ENCODE data around the gene LEP.
"Not testable (repeated sequence)": the region's sequence is repeated elsewhere in the genome, so short reads cannot be mapped to it uniquely, and the experiment has no call there.

LEP gene

DNA sequence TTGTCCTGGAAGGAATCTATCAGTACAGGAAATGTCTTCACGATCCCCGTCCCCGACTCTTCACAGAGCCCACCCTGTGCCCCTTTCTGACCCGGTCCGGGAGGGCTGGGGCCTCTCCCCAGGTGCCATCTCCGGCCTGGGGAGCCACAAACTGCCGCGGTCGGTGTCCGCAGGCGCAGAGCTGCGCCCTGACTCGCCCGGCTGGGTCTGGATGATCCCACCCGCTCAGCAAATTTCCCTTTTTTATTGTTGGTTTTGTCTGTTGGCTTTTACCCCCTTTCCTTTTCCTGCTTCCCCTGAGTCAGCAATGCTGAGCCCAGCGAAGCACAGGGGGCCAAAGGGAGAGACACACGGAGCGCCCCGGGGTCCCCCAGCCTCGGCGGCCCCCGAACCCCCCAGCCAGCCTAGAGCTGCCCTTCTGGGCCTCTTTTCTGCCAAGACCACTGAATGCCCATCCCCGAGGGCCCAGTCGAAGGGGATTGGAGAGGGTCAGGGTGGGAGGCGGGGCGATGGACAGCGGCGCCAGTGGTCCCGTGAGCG is 30.9 kb downstream of the LEP start:
- H3K4me3 ChIP-seq (ENCODE audit: low read depth, low read length): no peak overlapping the region
- TF ChIP-seq, protein P1, sequence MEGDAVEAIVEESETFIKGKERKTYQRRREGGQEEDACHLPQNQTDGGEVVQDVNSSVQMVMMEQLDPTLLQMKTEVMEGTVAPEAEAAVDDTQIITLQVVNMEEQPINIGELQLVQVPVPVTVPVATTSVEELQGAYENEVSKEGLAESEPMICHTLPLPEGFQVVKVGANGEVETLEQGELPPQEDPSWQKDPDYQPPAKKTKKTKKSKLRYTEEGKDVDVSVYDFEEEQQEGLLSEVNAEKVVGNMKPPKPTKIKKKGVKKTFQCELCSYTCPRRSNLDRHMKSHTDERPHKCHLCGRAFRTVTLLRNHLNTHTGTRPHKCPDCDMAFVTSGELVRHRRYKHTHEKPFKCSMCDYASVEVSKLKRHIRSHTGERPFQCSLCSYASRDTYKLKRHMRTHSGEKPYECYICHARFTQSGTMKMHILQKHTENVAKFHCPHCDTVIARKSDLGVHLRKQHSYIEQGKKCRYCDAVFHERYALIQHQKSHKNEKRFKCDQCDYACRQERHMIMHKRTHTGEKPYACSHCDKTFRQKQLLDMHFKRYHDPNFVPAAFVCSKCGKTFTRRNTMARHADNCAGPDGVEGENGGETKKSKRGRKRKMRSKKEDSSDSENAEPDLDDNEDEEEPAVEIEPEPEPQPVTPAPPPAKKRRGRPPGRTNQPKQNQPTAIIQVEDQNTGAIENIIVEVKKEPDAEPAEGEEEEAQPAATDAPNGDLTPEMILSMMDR (IDR thresholded peaks at IDR 0.05; ENCODE audit: borderline replicate concordance, insufficient read depth, low read depth, low read length): no peak

DNA sequence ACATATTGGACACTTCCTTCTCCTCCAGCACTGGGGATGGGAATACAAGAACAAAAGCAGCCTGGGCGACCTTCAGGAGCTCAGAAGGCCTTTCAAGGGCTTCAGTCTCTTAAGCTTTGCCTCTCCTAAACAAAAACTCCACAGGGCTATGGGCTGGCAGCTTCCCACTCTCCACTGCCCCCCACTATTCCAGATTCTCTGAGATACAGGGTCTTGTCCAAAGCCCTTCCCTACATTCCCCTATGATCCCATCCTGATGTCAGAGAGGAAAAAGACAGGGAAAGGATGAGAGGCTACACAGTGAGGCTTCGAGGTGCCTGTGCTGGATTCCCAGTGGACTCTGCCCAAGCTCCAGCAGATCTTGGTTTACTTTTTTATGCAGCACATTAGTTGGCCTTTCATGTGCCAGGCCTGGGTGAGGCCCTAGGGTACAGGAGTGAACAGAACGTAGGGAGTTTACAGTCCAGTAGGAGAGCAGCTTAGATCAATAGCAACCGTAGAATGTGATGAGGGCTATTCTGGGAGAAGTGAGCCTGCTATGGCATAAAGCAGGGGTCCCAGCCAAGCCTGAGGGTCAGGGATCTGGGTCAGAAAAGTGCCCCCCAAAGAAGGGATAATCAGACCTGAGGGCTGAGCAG is 33.3 kb downstream of the LEP start:
- TF ChIP-seq, protein P1 (IDR thresholded peaks at IDR 0.05; ENCODE audit: borderline replicate concordance, insufficient read depth, low read depth, low read length): no peak
- H3K4me3 ChIP-seq (ENCODE audit: low read depth, low read length): no peak overlapping the region

DNA sequence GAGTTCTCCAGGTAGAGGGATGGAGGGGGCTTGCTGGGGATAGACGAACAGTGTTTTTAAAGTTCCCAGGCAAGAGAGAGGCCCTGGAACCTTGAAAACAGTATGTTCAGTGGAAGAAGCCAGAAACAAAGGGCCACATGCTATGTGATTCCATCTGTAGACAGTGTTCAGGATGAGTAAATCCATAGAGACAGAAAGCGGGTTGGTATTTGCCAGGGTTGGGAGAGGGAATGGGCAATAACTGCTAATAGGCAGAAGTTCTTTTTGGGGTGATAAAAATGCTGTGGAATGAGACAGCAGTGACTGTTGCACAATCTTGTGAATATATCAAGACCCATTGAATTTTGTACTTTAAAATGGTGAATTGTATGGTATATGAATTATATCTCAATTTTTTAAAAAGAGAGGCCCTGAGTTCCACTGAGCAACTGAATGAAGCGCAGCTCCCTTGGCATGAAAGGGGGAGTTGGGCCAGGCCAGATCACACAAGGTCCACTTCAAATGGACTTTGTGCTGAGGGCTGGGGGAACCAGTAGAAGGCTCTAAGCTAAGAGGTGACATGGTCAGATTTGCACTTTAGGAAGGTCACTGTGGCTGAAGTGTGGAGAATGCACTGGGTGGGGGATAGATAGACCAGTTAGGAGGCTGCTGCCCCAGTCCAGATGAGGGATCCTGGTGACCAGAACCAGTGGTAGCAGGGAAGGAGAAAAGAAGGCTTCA is 34.0 kb downstream of the LEP start:
- TF ChIP-seq, protein P1 (IDR thresholded peaks at IDR 0.05; ENCODE audit: borderline replicate concordance, insufficient read depth, low read depth, low read length): no peak
- no peak overlapping the region for H3K4me3 ChIP-seq (ENCODE audit: low read depth, low read length)

DNA sequence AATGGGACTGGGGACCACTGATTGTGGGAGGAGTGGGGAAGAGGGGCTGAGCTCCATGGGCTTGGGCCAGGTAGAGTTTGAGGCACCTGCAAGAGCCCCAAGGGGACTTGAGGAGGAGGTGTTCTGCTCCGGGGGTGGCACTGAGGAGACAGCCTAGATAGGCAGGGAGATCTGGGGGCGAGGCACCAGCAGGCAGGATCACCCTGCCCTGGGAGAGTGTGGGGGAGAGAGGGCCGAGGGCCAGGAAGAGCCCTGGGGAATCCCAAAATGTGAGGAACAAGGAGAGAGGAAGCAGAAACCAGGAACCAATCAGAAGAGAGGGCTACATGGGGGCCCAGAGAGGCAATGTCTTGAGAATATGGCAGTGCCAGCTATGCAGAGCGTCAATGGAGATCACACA is 34.6 kb downstream of the LEP start:
- no peak overlapping the region for H3K4me3 ChIP-seq (ENCODE audit: low read depth, low read length)
- TF ChIP-seq, protein P1 (IDR thresholded peaks at IDR 0.05; ENCODE audit: borderline replicate concordance, insufficient read depth, low read depth, low read length): no peak

DNA sequence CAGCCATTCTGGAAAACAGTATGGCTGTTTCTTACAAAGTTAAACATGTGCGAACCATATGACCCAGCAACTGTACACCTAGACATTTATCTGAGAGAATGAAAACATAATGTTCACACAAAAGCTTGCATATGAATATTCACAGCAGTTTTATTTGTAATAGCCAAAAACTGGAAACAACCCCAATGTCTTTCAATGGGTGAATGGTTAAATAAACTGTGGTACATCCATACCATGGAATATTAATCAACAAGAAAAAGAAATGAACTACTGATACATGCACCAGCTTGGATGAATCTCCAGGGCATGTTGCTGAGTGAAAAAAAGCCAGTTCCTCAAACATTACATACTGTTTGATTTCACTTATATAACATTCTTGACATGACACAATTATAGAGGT is 37.3 kb downstream of the LEP start:
- H3K4me3 ChIP-seq (ENCODE audit: low read depth, low read length): no peak overlapping the region
- TF ChIP-seq, protein P1 (IDR thresholded peaks at IDR 0.05; ENCODE audit: borderline replicate concordance, insufficient read depth, low read depth, low read length): no peak

DNA sequence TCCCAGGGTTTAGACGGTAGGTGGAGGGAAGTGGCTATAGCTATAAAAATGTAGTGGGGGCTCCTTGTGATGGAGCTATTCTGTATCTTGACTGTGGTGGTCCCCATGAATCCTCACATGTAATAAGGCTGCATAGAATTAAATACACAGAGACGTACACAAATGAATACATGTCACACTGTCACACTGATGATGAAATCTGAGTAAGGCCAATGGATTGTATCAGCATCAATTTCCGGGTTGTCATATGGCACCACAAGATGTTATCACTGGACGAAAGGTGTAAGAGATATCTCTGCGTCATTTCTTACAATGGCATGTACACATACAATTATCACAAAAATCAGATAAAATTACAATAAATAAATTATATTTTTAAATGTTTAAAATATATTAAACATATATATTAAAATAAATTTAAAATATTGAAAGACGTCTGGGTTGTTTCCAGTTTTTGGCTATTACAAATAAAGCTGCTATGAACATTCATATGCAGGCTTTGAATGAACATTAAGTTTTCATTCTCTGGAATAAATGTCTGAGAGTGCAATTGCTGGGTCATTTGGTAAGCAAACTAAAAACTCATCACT is 38.1 kb downstream of the LEP start:
- TF ChIP-seq, protein P1 (IDR thresholded peaks at IDR 0.05; ENCODE audit: borderline replicate concordance, insufficient read depth, low read depth, low read length): no peak
- H3K4me3 ChIP-seq (ENCODE audit: low read depth, low read length): no peak overlapping the region

DNA sequence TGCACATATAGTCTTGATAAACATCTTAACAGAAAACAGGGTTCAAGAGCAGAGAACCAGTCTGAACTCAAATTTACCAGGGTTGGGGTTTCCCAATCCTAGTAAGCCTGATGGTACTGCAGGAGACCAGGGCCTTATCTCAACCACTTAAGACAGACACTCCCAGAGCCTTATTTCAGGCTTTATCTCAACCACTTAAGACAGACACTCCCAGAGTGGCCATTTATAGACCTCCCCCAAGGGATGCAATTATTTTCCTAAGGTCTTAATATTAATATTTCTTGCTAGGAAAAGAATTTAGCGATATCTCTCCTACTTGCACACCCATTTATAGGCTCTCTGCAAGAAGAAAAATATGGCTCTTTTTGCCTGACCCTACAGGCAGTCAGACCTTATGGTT is 39.4 kb downstream of the LEP start:
- H3K4me3 ChIP-seq (ENCODE audit: low read depth, low read length): not testable (repeated sequence)

All from GM12875 (cell line).